ENCODE measurements around the gene ZBTB38.

- TF ChIP-seq, protein P1, sequence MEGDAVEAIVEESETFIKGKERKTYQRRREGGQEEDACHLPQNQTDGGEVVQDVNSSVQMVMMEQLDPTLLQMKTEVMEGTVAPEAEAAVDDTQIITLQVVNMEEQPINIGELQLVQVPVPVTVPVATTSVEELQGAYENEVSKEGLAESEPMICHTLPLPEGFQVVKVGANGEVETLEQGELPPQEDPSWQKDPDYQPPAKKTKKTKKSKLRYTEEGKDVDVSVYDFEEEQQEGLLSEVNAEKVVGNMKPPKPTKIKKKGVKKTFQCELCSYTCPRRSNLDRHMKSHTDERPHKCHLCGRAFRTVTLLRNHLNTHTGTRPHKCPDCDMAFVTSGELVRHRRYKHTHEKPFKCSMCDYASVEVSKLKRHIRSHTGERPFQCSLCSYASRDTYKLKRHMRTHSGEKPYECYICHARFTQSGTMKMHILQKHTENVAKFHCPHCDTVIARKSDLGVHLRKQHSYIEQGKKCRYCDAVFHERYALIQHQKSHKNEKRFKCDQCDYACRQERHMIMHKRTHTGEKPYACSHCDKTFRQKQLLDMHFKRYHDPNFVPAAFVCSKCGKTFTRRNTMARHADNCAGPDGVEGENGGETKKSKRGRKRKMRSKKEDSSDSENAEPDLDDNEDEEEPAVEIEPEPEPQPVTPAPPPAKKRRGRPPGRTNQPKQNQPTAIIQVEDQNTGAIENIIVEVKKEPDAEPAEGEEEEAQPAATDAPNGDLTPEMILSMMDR (IDR thresholded peaks at IDR 0.05 in 4 of 5, conservative IDR thresholded peaks at IDR 0.05 in 1 of 5) = no peak
- TF ChIP-seq POLR2A (IDR thresholded peaks at IDR 0.05) = no peak
Observed at GRCh38 chr3:141371882-141372281, 3.6 kb downstream of the ZBTB38 start.
